Natural killer cell (primary cell): Measurements from ENCODE around the gene GPBP1L1. TPM values are rescaled to one million over a fixed set of nuclear protein-coding genes. Genes with fewer than 3 reads are reported as not detected.

Source experiments
- ATAC-seq, 3 donors: fragments of 150-1000 bp in 2 of 3; fragments of 200-7000 bp in 1 of 3; cut with Tn5 transposase; 1 replicate in 1 of 3; 2 replicates in 2 of 3; pipeline ENCODE4 v1.10.0; 2021; ENCODE audit warnings: mild to moderate bottlenecking in 2 of 3, moderate library complexity in 2 of 3
- DNase-seq, 2 donors: peaks; one replicate each; pipeline versions ENCODE4 v3.0.0 to v3.0.0-alpha.2; 2013 to 2021; ENCODE audit warnings: mixed read lengths in 1 of 2
- H3K27ac ChIP-seq: one replicate; pipeline ENCODE4 v1.5.1; 2013; ENCODE audit warnings: mild to moderate bottlenecking, low read length
- H3K27me3 ChIP-seq: one replicate; pipeline ENCODE4 v1.6.1; 2013; ENCODE audit warnings: low read length; ENCODE audit not compliant: control insufficient read depth, insufficient read depth
- H3K36me3 ChIP-seq: one replicate; pipeline ENCODE4 v1.6.1; 2013; ENCODE audit warnings: low read length; ENCODE audit not compliant: control insufficient read depth, insufficient read depth
- H3K4me1 ChIP-seq: one replicate; pipeline ENCODE4 v1.6.1; 2013; ENCODE audit warnings: low read length; ENCODE audit not compliant: control insufficient read depth, insufficient read depth
- H3K4me3 ChIP-seq: one replicate; pipeline ENCODE4 v1.5.1; 2013; ENCODE audit warnings: low read length
- H3K9me3 ChIP-seq: one replicate; pipeline ENCODE4 v1.6.1; 2013; ENCODE audit warnings: low read length; ENCODE audit not compliant: control insufficient read depth, insufficient read depth
- H3K27ac Mint-ChIP-seq, 2 donors: one replicate each; pipeline ENCODE4 v1.8.0; 2022; ENCODE audit warnings: mild to moderate bottlenecking in 2 of 2, mixed read lengths in 2 of 2, moderate library complexity in 1 of 2
- H3K27me3 Mint-ChIP-seq, 2 donors: one replicate each; pipeline ENCODE4 v1.8.0; 2022; ENCODE audit warnings: low read depth in 2 of 2, mixed read lengths in 2 of 2
- H3K36me3 Mint-ChIP-seq: one replicate; pipeline ENCODE4 v1.8.0; 2022; ENCODE audit warnings: mixed read lengths
- H3K4me1 Mint-ChIP-seq, 2 donors: one replicate each; pipeline ENCODE4 v1.8.0; 2022; ENCODE audit warnings: mixed read lengths in 2 of 2
- H3K4me3 Mint-ChIP-seq: one replicate; pipeline ENCODE4 v1.8.0; 2022; ENCODE audit warnings: mild to moderate bottlenecking, moderate library complexity, mixed read lengths
- H3K9me3 Mint-ChIP-seq, 2 donors: one replicate each; pipeline ENCODE4 v1.8.0; 2022; ENCODE audit warnings: mixed read lengths in 2 of 2
- CTCF ChIP-seq: fragments of 200-600 bp; IDR thresholded peaks from one replicate; pipeline ENCODE4 v1.8.0; 2022; ENCODE audit warnings: antibody characterized with exemption
- WGBS: methylation state at CpG from one replicate; pipeline ENCODE4 v1.1.7; 2013; ENCODE audit warnings: missing lambda C conversion rate; ENCODE audit not compliant: insufficient coverage; 5-methylcytosine and 5-hydroxymethylcytosine counted together
- intact Hi-C: fragments of 100-400 bp; cut with micrococcal nuclease; formaldehyde crosslinking; loops from one replicate; pipeline ENCODE4 v1.14.2; 2022
- total RNA-seq, 4 donors: library from RNA; stranded (reverse); fragments of 120-200 nt in 1 of 4; gene quantifications; one replicate each; pipeline versions ENCODE4 v1.2.3 to v1.2.4, GENCODE V29; 2013 to 2022

The GPBP1L1 gene
- total RNA-seq, 3 donors from 2014 or later (not counting 1 experiment from before 2014, with no cell fraction given): 144 to 176 (median 153) TPM

GRCh38 chr1:45622524-45623394, 63.6 kb downstream of the GPBP1L1 start:
- intact Hi-C loops: no loop called here
- H3K9me3 ChIP-seq: no peaks in the 10 kb centered on the region
- no peak for DNase-seq
- H3K36me3 ChIP-seq: peaks cover 26% of the 10 kb centered on the region
- no peak overlapping the region for H3K4me3 Mint-ChIP-seq
- peak overlapping the region in 1 of 2 donors; percentile 75 for H3K27ac Mint-ChIP-seq
- no peak overlapping the region for H3K4me3 ChIP-seq
- no peaks in the 10 kb centered on the region for H3K4me1 ChIP-seq
- H3K4me1 Mint-ChIP-seq: peaks cover 0 to 11% of the 10 kb centered on the region in 2 donors
- no peaks in the 10 kb centered on the region for H3K27me3 Mint-ChIP-seq
- no peak overlapping the region for H3K27ac ChIP-seq
- H3K27me3 ChIP-seq: no peaks in the 10 kb centered on the region
- H3K9me3 Mint-ChIP-seq: no peaks in the 10 kb centered on the region
- WGBS: 95% methylated on average over 78 of the region's 78 CpGs
- H3K36me3 Mint-ChIP-seq: peaks cover 8% of the 10 kb centered on the region
- TF ChIP-seq CTCF: no peak
- ATAC-seq: peak in 1 of 3 donors; percentile 6

- H3K36me3 Mint-ChIP-seq: peaks cover 14% of the 10 kb centered on the region
- Histone ChIP-seq H3K27ac (no peak overlapping the region), H3K4me1 (no peaks in the 10 kb centered on the region), H3K4me3 (no peak overlapping the region), H3K36me3 (peaks cover 28% of the 10 kb centered on the region), H3K9me3 (no peaks in the 10 kb centered on the region), H3K27me3 (no peaks in the 10 kb centered on the region)
- H3K27me3 Mint-ChIP-seq: no peaks in the 10 kb centered on the region
- H3K4me3 Mint-ChIP-seq: no peak overlapping the region
- no peaks in the 10 kb centered on the region for H3K9me3 Mint-ChIP-seq
- intact Hi-C loops: no loop called here
- WGBS: 85% methylated on average over 18 of the region's 18 CpGs
- TF ChIP-seq CTCF: no peak
- ATAC-seq (peak in 1 of 3 donors; percentile 4), DNase-seq (no peak)
- H3K4me1 Mint-ChIP-seq: peaks cover 0 to 11% of the 10 kb centered on the region in 2 donors
- H3K27ac Mint-ChIP-seq: peak overlapping the region in 1 of 2 donors; percentile 78
These were observed 64.3 kb downstream of the GPBP1L1 start for GRCh38 chr1:45621895-45622523.

- Mint-ChIP-seq H3K4me1 (peaks cover 0 to 11% of the 10 kb centered on the region in 2 donors), H3K4me3 (no peak overlapping the region), H3K27ac (peak overlapping the region; percentile 69 to 78), H3K27me3 (no peaks in the 10 kb centered on the region), H3K9me3 (no peaks in the 10 kb centered on the region), H3K36me3 (peaks cover 17% of the 10 kb centered on the region)
- peaks cover 28% of the 10 kb centered on the region for H3K36me3 ChIP-seq
- intact Hi-C loops: no loop called here
- H3K27ac ChIP-seq: no peak overlapping the region
- TF ChIP-seq CTCF: no peak
- no peaks in the 10 kb centered on the region for H3K9me3 ChIP-seq
- no peak overlapping the region for H3K4me3 ChIP-seq
- WGBS: 62% methylated on average over 3 of the region's 3 CpGs
- H3K27me3 ChIP-seq: no peaks in the 10 kb centered on the region
- ATAC-seq (peak in 1 of 3 donors; percentile 10), DNase-seq (no peak)
- H3K4me1 ChIP-seq: no peaks in the 10 kb centered on the region
These were observed 64.9 kb downstream of the GPBP1L1 start for GRCh38 chr1:45621501-45621836.
